Right ventricle myocardium inferior (tissue), 1 donor: ENCODE measurements around the gene GTF3C4. TPM values are rescaled to one million over a fixed set of nuclear protein-coding genes. Genes with fewer than 3 reads are reported as not detected.
A peak's percentile ranks its signal among the peaks of the same experiment; 100 is the strongest.

Experiments used
- ATAC-seq: fragments of 200-7000 bp; cut with Tn5 transposase; one replicate; pipeline ENCODE4 v1.9.1; 2020; ENCODE audit warnings: mild to moderate bottlenecking, moderate library complexity
- DNase-seq: peaks from one replicate; pipeline ENCODE4 v3.0.0; 2021; ENCODE audit errors: missing footprints
- intact Hi-C: fragments of 100-400 bp; cut with DNase I; formaldehyde crosslinking; loops from one replicate; pipeline ENCODE4 v1.11.0; 2022
- total RNA-seq: library from RNA; stranded (reverse); fragmentation: NEBNext Ultra II Directional; extraction: Animal tissue kit (Norgen Biotek cat#: 25700); gene quantifications from one replicate; pipeline ENCODE4 v1.2.1, GENCODE V29; 2021
- donor health status: DM: no; HTN: yes; CAD: no; lungs with severe emphysema.

GTF3C4 gene
- total RNA-seq, 1 donor from 2014 or later: 8.8 TPM

- intact Hi-C loops: no loop called here
- no peak for DNase-seq
- ATAC-seq: no peak
Measured at GRCh38 chr9:132645306-132645705, 25.0 kb upstream of the GTF3C4 start.

- DNase-seq (no peak), ATAC-seq (no peak)
- intact Hi-C loops: no loop called here
Measured at GRCh38 chr9:132645711-132646110, 24.6 kb upstream of the GTF3C4 start.

GRCh38 chr9:132646726-132647125 is 23.5 kb upstream of the GTF3C4 start:
- intact Hi-C loops: no loop called here
- DNase-seq (no peak), ATAC-seq (no peak)

GRCh38 chr9:132647355-132647754 is 22.9 kb upstream of the GTF3C4 start:
- intact Hi-C loops: no loop called here
- ATAC-seq (no peak), DNase-seq (no peak)

DNA sequence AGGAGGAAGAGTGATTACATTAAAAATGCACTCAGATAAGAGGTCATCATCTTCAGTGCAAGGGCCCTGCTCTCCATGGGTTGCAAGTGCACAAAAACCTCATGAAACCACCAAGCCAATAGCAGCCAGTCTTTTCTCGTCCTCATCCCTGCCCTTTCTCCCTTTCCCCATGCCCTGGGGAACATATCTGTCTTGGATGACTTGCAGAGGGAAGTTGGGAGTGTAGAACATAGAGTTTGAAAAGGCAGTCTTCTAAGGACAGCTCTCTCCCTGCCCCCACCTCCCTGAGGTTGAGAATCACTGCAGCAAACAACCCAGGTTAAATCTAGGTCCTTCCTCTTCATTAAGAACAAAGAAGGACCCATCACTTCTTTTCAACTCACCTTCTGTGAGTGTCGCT is 22.5 kb upstream of the GTF3C4 start:
- ATAC-seq (no peak), DNase-seq (no peak)
- intact Hi-C loops: no loop called here

DNA sequence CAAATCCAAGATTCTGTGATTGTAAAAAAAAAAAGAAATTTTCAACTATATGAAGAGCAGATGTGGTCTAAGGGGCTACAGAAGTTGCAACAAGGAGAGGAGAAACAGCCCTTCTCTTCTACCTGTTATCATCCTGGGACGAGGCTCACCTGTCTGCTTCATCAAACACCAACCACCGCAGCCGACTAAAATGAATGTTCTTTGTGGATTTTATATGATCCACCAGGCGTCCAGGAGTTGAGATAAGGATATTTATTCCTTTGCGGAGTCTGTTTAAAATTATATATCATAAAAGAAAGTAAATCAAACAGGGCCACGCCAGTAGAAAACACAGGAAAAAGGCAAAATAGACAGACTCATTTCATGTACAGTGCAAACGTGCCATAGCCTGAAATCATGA is 22.0 kb upstream of the GTF3C4 start:
- DNase-seq (no peak), ATAC-seq (no peak)
- intact Hi-C loops: no loop called here

DNA sequence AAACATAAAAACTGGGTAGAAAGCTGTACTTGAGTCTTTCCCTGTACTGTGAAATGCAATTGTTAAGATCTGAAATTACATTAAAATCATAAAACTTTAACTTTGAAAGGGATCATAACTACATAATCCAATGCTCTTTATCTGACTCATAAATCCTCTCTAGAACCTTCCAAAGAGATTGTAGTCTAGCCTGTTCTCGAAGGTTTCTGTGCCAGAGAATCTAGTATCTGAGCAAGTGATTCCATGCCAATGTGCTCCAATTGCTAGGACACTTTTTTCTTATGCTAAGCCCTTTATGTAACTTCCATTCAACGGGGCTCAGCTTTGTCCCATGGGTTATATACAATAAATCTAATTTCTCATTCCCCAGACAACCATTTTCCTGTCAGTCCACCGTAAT is 21.6 kb upstream of the GTF3C4 start:
- DNase-seq (no peak), ATAC-seq (no peak)
- intact Hi-C loops: no loop called here

DNA sequence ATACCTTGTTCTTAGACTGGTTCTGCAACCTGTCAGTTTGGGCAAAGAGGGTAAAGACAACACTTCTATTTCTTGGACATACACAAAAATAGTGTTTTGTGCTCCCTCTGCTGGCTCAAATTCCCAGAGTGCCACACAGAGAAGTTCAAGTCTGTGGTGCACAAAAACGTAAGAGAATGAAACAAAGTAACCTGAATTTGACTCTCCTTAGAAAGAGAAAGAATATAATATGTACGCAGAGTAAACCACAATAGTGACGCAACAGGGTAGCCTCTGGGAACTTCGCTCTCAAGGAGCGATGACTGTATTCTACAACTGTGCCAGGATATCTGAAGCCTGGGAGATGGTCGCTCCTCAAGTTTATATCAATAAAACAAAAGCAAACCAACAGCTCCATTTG is 19.0 kb upstream of the GTF3C4 start:
- intact Hi-C loops: no loop called here
- DNase-seq (no peak), ATAC-seq (no peak)

GRCh38 chr9:132656299-132656698 is 14.0 kb upstream of the GTF3C4 start:
- intact Hi-C loops: no loop called here
- DNase-seq: no peak

DNA sequence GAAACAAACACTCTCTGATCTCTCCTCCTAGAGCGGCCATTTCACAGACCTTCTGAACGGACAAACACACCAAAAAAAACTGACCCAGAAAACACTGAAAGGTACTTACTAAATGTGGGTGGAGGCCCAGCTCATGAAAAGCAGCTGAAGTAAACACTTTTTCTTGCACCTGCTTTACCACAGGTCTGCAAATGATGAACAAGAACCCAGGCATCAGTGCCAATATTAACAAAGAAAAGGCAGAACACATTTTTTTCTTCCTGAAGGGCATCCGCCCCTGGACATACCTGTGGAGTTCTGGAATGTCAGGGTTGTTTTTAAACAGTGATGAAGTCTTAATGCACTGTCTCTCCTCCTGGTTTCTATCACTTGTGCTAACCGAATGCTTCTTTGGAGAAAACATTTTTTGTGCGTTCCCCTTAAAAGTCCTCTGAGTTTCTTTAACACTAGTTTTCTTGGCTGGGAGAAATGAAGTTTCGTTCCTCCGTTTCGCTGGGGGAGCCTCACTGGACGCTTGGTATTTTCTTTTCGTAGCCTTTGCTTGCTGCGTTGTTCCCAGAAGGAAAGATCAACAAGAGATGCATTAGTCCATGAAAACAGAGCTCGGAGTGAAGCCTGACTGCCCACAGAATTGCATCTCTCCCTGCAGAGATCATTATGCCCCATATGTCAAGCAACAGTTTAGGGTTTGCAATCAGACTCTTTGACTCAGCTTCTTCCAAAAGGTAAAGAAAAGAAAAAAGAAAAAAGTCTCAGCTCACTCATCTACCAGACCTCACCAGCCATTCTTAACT is 7.9 kb upstream of the GTF3C4 start:
- no peak for ATAC-seq
- no peak for DNase-seq
- intact Hi-C loops: no loop called here

More at GRCh38 chr9:132656299-132656698, 14.0 kb upstream of the GTF3C4 start:
- ATAC-seq: no peak

DNA sequence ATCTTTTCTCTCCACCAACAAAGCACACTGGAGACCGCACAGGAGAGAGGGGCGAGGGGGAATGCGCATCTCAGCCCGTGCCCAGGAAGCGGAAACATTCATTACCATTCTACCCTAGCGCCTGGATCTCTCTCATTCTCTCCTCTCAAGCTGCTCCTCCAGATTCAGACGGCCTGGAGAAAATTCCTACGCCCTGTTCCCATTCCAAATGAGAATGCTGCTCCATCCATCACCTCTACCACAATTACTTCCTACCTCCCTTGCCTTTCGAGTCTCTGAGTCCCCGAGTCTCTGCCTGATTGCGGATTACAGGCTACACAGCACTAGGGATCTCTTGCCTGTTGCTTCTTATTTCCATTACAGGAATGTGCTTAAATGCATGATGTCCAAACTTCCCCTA is 7.1 kb upstream of the GTF3C4 start:
- intact Hi-C loops: no loop called here
- ATAC-seq: no peak

DNA sequence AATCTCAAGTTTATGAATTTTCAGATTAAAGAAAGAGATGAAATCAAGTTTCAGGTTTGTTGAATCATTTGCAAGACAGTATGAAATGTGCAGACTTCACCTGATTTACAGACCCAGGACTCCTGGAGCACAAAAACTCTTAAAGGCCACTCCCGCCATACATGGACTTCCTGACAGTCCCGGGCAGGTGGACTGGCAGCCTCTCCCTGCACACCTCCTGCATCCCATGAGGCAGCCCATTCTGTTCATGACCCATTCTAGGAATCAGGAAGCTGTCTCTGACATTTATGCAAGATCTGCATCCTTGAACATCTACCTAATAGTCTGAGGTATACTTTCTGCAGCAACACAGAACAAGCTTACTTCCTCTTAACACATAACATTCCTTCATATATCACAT is 6.4 kb upstream of the GTF3C4 start:
- intact Hi-C loops: no loop called here
- ATAC-seq: no peak

More for the DNA sequence above, 7.1 kb upstream of the GTF3C4 start:
- DNase-seq: no peak

DNA sequence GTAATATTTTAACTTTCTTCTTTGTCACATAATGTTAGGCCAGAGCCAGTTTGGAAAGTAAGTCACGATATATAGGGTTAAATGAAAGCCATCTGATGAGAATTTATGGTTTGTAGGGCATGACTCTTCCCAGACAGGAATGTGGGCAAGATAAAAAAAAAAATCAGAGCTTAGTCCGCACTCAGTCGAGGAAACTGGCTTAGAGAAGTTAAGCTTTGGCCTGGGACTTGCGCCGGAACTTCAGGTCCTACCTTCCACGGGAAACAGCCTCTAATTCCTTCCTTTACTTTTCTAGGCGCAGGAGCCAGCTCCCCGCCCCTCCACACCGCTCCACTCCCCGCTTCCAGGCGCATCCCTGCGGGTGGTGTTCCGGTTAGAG is 956 bp upstream of the GTF3C4 start:
- DNase-seq (no peak), ATAC-seq (peak; percentile 42)
- intact Hi-C loops: loop anchor here (1.0 kb wide), 1 partner anchor 131 kb away; no protein-coding TSS in a partner anchor

More for the DNA sequence above, 6.4 kb upstream of the GTF3C4 start:
- DNase-seq: no peak

DNA sequence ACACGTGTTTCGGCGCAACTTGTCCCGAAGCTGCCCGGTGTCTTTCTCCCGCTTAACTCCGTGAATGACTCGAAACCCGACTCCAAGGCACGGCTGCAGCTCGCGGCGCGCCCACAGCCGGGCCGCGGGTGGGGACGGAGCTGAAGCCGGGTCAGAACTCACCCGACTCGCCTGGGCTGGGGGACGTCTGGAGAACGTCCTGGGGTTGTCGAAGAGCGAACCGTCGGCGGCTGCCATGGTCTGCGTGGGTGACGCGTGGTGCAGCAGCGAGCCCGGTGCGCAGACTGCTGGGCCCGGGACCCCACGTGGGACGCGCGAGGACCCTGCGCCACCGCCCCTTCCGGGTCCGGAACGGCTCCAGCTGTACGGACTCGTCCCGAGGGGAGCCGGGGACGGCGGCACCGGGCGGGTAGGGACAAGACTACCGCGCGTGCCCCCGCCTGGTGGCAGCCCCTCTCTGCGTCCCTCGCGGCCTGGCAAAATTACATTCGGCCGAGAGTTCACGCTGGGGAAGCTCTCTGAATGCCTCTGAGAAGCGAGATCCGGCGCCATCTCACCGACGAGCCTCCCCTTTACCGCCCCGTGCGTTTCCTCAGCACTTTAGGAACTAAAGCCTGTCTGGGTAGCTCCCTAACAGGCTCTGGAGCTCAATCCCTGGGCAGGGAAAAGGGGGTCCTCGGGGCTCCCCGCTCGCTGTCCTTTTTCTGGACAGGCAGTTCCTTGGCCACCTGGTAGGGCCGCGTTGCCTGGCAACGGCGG is 387 bp upstream of the GTF3C4 start, which contains the start of gene DDX31:
TSS of gene DDX31 (minus strand) at position 286 of the 759 bp plus-strand sequence. CDS start at position 237, 49 bp downstream.
- intact Hi-C loops: loop anchor here (1.0 kb wide), 1 partner anchor 130 kb away; no protein-coding TSS in a partner anchor
- DNase-seq: peak; percentile 96

DNA sequence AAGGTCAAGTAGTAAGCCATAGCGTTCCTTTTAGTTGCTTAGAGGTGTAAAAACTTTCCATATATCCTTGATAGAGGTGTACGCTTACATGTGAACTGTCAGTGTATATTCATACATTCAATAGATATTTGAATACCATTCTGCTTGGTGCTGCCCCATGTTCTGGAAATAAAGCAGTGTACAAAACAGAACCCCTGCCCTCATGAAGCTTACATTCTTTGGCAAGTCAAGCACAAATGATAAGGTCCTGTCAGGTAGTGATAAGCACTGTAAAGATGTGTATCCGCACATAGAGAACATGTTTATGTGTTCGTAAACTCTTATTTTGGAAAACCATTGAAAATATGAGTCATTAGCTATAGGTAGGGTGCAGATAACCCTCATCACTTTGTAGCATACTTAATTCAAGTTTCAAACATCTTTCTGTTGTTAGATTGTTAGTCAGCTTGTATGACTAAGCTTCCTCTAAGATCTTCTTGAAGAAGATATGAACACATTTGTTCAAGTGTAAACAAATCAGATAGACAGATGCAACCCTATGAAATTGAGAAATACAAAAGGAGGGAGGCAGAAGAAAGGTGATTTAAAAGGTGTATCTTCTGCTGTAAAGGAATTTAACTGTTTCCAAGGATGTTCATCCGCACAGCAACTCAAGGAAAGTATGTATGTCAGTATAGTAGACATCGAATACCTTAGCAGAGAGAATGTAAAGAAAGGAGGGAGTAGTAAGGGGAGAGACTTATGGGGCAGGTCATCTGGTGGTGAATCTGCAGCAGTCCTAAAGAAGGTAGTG is 1.6 kb downstream of the GTF3C4 start:
- DNase-seq (no peak), ATAC-seq (no peak)
- intact Hi-C loops: no loop called here

More for the DNA sequence above, 387 bp upstream of the GTF3C4 start, which contains the start of gene DDX31:
- ATAC-seq: peak; percentile 98

- intact Hi-C loops: no loop called here
- ATAC-seq (no peak), DNase-seq (no peak)
Measured at GRCh38 chr9:132672413-132672690, 2.1 kb downstream of the GTF3C4 start.

GRCh38 chr9:132673355-132673754 is 3.1 kb downstream of the GTF3C4 start:
- intact Hi-C loops: no loop called here
- ATAC-seq (no peak), DNase-seq (no peak)

DNA sequence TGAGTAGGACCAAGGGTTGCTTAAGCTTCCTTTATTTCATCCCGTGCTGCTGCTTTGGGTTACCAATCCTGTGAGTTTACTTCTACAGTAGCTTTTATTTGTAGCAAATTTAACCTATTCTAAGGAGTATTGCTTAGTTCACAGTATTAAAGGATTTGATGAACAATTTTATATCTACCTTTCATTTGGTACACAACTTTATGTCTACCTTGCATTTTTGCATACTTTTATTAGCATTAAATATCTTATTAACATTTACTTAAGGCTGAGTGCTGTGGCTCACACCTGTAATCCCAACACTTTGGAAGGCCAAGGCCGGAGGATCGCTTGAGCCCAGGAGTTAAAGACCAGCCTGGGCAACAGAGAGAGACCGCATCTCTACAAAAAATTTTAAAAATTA is 4.2 kb downstream of the GTF3C4 start:
- ATAC-seq (no peak), DNase-seq (no peak)
- intact Hi-C loops: no loop called here

GRCh38 chr9:132677976-132678375 is 7.7 kb downstream of the GTF3C4 start:
- ATAC-seq (no peak), DNase-seq (no peak)
- intact Hi-C loops: no loop called here
